Measurements from ENCODE around the gene ZNF579. TPM values are rescaled to one million over a fixed set of nuclear protein-coding genes. Genes with fewer than 3 reads are reported as not detected.

The ZNF579 gene
- total and polyA plus RNA-seq, 10 of the 15 experiments (the other 5 are each of a cell fraction or from before 2014, with no cell fraction given), result 0.11 to 11.7 (median 1.5) TPM

GRCh38 chr19:55599842-55600661 is 19.4 kb upstream of the ZNF579 start, which contains the start of gene ZNF524 (continued):
- peak; percentile 96 for TF ChIP-seq E2F8 (IDR thresholded peaks at IDR 0.05; ENCODE audit: low read depth, partially characterized antibody)
- no peak for TF ChIP-seq HDAC2 (IDR thresholded peaks at IDR 0.05)
- no peak for TF ChIP-seq GABPA (IDR thresholded peaks at IDR 0.05; ENCODE audit: low read depth)
- TF ChIP-seq MTA2 (IDR thresholded peaks at IDR 0.05; ENCODE audit: low read depth), result no peak
- TF ChIP-seq ATF7 (IDR thresholded peaks at IDR 0.05; ENCODE audit: low read depth), result no peak
- peak; percentile 73 for TF ChIP-seq SP1 (IDR thresholded peaks at IDR 0.05; ENCODE audit: low read depth, low read length)
- peak; percentile 37; the same call in 1 of the 2 replicates for TF ChIP-seq ELK1 (IDR thresholded peaks at IDR 0.05; ENCODE audit: low read depth, low read length)
- TF ChIP-seq HDGF (IDR thresholded peaks at IDR 0.05), result no peak
- TF ChIP-seq TAF1 (IDR thresholded peaks at IDR 0.05; ENCODE audit: borderline replicate concordance, low read depth, low read length), result peak; percentile 62
- TF ChIP-seq ZNF384 (IDR thresholded peaks at IDR 0.05; ENCODE audit: borderline replicate concordance, low read depth, low read length), result no peak
- peak; percentile 37; the same call in 1 of the 2 replicates for TF ChIP-seq SIN3A (IDR thresholded peaks at IDR 0.05; ENCODE audit: low read depth, low read length)
- TF ChIP-seq SIX5 (IDR thresholded peaks at IDR 0.05; ENCODE audit: low read depth, low read length, severe bottlenecking), result peak; percentile 50
- peak; percentile 46; the same call in 1 of the 2 replicates for TF ChIP-seq CHD2 (IDR thresholded peaks at IDR 0.05; ENCODE audit: borderline replicate concordance, low read depth, low read length)
- 0 out of 2 replicates have a peak, but pooled peaks have one; percentile 59 for TF ChIP-seq NFYB (IDR thresholded peaks at IDR 0.05; ENCODE audit: insufficient read depth, low read depth, low read length)
- TF ChIP-seq RELA (IDR thresholded peaks at IDR 0.05; ENCODE audit: borderline replicate concordance, partially characterized antibody), result peak; percentile 40
- 0 out of 2 replicates have a peak, but pooled peaks have one; percentile 34 for TF ChIP-seq RBBP5 (conservative IDR thresholded peaks at IDR 0.05)
- TF ChIP-seq SUPT20H (IDR thresholded peaks at IDR 0.05; ENCODE audit: borderline replicate concordance, control insufficient read depth, low read depth, low read length), result no peak
- TF ChIP-seq REST (IDR thresholded peaks at IDR 0.05; ENCODE audit: low read depth, low read length), result no peak
- TF ChIP-seq BRCA1 (IDR thresholded peaks at IDR 0.05; ENCODE audit: low read depth, low read length), result no peak
- no peak; the same call in 1 of the 2 replicates for TF ChIP-seq PKNOX1 (IDR thresholded peaks at IDR 0.05)
- peak; percentile 25; the same call in 1 of the 2 replicates for TF ChIP-seq POLR2AphosphoS5 (IDR thresholded peaks at IDR 0.05; ENCODE audit: low read length)
- no peak for TF ChIP-seq SMAD1 (IDR thresholded peaks at IDR 0.05; ENCODE audit: low read depth, partially characterized antibody)
